Mammary epithelial cell (primary cell): Measurements from ENCODE around the gene HSPA4L.

Source experiments
- CTCF ChIP-seq, 2 donors: IDR thresholded peaks in 1 of 2; conservative IDR thresholded peaks in 1 of 2; 2 replicates each; pipeline ENCODE4 v1.5.1; 2011 to 2012; ENCODE audit warnings: inconsistent platforms in 2 of 2, low read length in 2 of 2, mild to moderate bottlenecking in 2 of 2, control low read depth in 1 of 2, low read depth in 1 of 2; ENCODE audit not compliant: insufficient read depth in 1 of 2; ENCODE audit errors: extremely low read depth in 1 of 2
- EZH2 ChIP-seq: IDR thresholded peaks from 2 replicates; pipeline ENCODE4 v1.6.1; 2012; ENCODE audit warnings: low read length, inconsistent platforms, borderline replicate concordance

DNA sequence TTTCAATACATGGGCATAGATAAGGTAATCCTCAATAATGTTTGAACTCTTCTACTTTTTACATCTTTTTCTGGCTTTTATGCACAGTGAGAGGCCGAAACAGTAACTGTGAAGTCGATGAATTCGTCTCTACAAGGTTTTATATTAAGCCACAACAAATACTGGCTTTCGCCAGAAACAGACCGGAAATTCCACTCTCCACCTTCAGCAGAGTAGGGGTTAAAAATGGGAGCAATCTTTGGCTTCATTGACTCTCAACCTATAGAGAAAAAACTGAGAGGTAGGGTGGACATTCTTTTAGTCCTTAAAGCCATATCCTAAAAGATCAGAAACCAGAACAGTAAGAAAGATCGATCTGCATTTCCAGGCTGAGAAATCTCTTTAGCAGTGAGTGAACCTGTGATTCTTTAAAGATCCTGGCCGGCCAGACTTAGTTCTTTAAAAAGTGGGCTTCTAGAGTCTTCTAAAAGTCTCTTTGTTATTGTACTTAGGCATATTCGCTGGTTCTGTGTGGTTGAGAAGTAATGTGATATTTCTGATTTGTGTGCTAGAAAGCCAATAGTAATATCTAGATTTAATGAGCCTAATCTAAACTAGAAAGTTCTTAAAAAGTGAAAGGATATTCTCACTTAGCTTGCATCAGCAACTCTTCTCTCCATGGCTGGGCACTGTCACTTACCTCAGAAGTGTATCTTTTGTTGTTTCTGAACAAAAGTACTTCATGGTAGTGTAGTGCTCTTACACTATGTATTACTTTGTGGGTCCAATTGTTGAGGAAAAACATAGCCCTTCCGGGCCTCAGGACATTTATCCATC is 2.0 kb downstream of the HSPA4L start:
- no peak for TF ChIP-seq CTCF (conservative IDR thresholded peaks at IDR 0.05 in 1 of 2, IDR thresholded peaks at IDR 0.05 in 1 of 2; ENCODE audit: extremely low read depth in 1 of 2, insufficient read depth in 1 of 2, low read depth in 1 of 2, low read length in 2 of 2)
- TF ChIP-seq EZH2 = no peak
